Loucy (cell line): Measurements from ENCODE around the gene SNRPD1.
A peak's percentile ranks its signal among the peaks of the same experiment; 100 is the strongest.

Experiments used
- H2AFZ ChIP-seq: fragments of 200-600 bp; sonication (generic); 2 replicates; pipeline ENCODE4 v1.6.0; 2016; ENCODE audit warnings: antibody characterized with exemption, mild to moderate bottlenecking, low read length, moderate library complexity
- H3F3A ChIP-seq: fragments of 200-600 bp; 2 replicates; pipeline ENCODE4 v1.6.0; 2016; ENCODE audit warnings: antibody characterized with exemption, low read depth, mild to moderate bottlenecking
- H3K27me3 ChIP-seq: fragments of 200-600 bp; sonication (generic); 2 replicates; pipeline ENCODE4 v1.6.1; 2014; ENCODE audit warnings: low read length, mild to moderate bottlenecking; ENCODE audit not compliant: insufficient read depth, poor library complexity, severe bottlenecking
- H3K36me3 ChIP-seq: fragments of 200-600 bp; sonication (generic); 2 replicates; pipeline ENCODE4 v1.6.1; 2016; ENCODE audit warnings: low read length; ENCODE audit not compliant: insufficient read depth
- H3K4me1 ChIP-seq: fragments of 200-600 bp; sonication (generic); 2 replicates; pipeline ENCODE4 v1.5.1; 2014; ENCODE audit warnings: low read length, mild to moderate bottlenecking; ENCODE audit not compliant: insufficient read depth, poor library complexity, severe bottlenecking
- H3K4me2 ChIP-seq: fragments of 200-600 bp; sonication (generic); 2 replicates; pipeline ENCODE4 v1.6.0; 2014; ENCODE audit warnings: antibody characterized with exemption, low read length, low read depth, mild to moderate bottlenecking; ENCODE audit not compliant: poor library complexity, severe bottlenecking
- H3K4me3 ChIP-seq: fragments of 200-600 bp; sonication (generic); 2 replicates; pipeline ENCODE4 v1.5.1; 2014; ENCODE audit warnings: low read length, mild to moderate bottlenecking, mixed read lengths; ENCODE audit not compliant: poor library complexity, severe bottlenecking
- H3K79me2 ChIP-seq: fragments of 200-600 bp; sonication (generic); 2 replicates; pipeline ENCODE4 v1.6.1; 2014; ENCODE audit warnings: low read length; ENCODE audit not compliant: insufficient read depth
- H3K9ac ChIP-seq: fragments of 200-600 bp; sonication (generic); 2 replicates; pipeline ENCODE4 v1.6.0; 2014; ENCODE audit warnings: mild to moderate bottlenecking, low read depth, low read length, moderate library complexity; ENCODE audit not compliant: poor library complexity, severe bottlenecking
- H3K9me2 ChIP-seq: fragments of 200-600 bp; sonication (generic); replicated peaks from 2 replicates; pipeline ENCODE4 v1.6.1; 2016; ENCODE audit warnings: low read depth, low read length, mixed read lengths
- H3K9me3 ChIP-seq: fragments of 200-600 bp; sonication (generic); 2 replicates; pipeline ENCODE4 v1.6.1; 2014; ENCODE audit warnings: mild to moderate bottlenecking, antibody characterized with exemption, low read length, low read depth; ENCODE audit not compliant: insufficient read depth
- H4K20me1 ChIP-seq: fragments of 200-600 bp; sonication (generic); 2 replicates; pipeline ENCODE4 v1.6.0; 2014; ENCODE audit warnings: antibody characterized with exemption, low read length, mild to moderate bottlenecking; ENCODE audit not compliant: insufficient read depth, poor library complexity, severe bottlenecking
- CTCF ChIP-seq: fragments of 200-600 bp; sonication (generic); conservative IDR thresholded peaks from 2 replicates; pipeline ENCODE4 v1.5.1; 2014; ENCODE audit warnings: mild to moderate bottlenecking, antibody characterized with exemption, low read length
- EZH2phosphoT487 ChIP-seq: fragments of 200-600 bp; IDR thresholded peaks from 2 replicates; pipeline ENCODE4 v1.6.1; 2018; ENCODE audit warnings: antibody characterized with exemption, mild to moderate bottlenecking, moderate library complexity, borderline replicate concordance

SNRPD1 gene

GRCh38 chr18:21678859-21679258, 66.7 kb downstream of the SNRPD1 start:
- no peaks in the 10 kb centered on the region for H3K79me2 ChIP-seq
- no peaks in the 10 kb centered on the region for H3K36me3 ChIP-seq
- peak overlapping the region; percentile 47 for H3K4me3 ChIP-seq
- H3F3A ChIP-seq = no peaks in the 10 kb centered on the region
- no peaks in the 10 kb centered on the region for H3K9me2 ChIP-seq
- peak overlapping the region; percentile 53 for H3K9ac ChIP-seq
- H3K4me2 ChIP-seq = peak overlapping the region; percentile 64
- H3K4me1 ChIP-seq = peaks cover 11% of the 10 kb centered on the region
- H3K27me3 ChIP-seq = no peaks in the 10 kb centered on the region
- peak overlapping the region; percentile 49 for H2AFZ ChIP-seq
- TF ChIP-seq EZH2phosphoT487 (no peak), CTCF (no peak)
- H3K9me3 ChIP-seq = no peaks in the 10 kb centered on the region
- no peaks in the 10 kb centered on the region for H4K20me1 ChIP-seq

GRCh38 chr18:21680161-21680560, 68.0 kb downstream of the SNRPD1 start:
- Histone ChIP-seq H3K9me2 (no peaks in the 10 kb centered on the region), H3K9me3 (no peaks in the 10 kb centered on the region), H3K4me3 (no peak overlapping the region), H2AFZ (no peak overlapping the region), H3K4me1 (peaks cover 11% of the 10 kb centered on the region), H3F3A (no peaks in the 10 kb centered on the region), H3K27me3 (no peaks in the 10 kb centered on the region), H3K9ac (no peak overlapping the region), H3K79me2 (no peaks in the 10 kb centered on the region), H3K4me2 (no peak overlapping the region), H3K36me3 (0 out of 2 replicates have a peak, but pooled peaks cover 3% of the 10 kb centered on the region), H4K20me1 (no peaks in the 10 kb centered on the region)
- TF ChIP-seq EZH2phosphoT487 (no peak), CTCF (no peak)

- H3K79me2 ChIP-seq = no peaks in the 10 kb centered on the region
- H4K20me1 ChIP-seq = no peaks in the 10 kb centered on the region
- peak overlapping the region; percentile 37 for H3K9ac ChIP-seq
- H2AFZ ChIP-seq = no peak overlapping the region
- TF ChIP-seq CTCF = no peak
- TF ChIP-seq EZH2phosphoT487 = no peak
- H3K9me2 ChIP-seq = no peaks in the 10 kb centered on the region
- H3K36me3 ChIP-seq = peaks cover 3% of the 10 kb centered on the region; the same call in 1 of the 2 replicates
- H3K4me1 ChIP-seq = peaks cover 11% of the 10 kb centered on the region
- no peaks in the 10 kb centered on the region for H3K9me3 ChIP-seq
- H3K27me3 ChIP-seq = no peaks in the 10 kb centered on the region
- no peaks in the 10 kb centered on the region for H3F3A ChIP-seq
- H3K4me2 ChIP-seq = peak overlapping the region; percentile 28
- H3K4me3 ChIP-seq = peak overlapping the region; percentile 47
Observed at GRCh38 chr18:21682371-21683051, 70.4 kb downstream of the SNRPD1 start.
